ENCODE measurements around the gene FHIP1A. TPM values are rescaled to one million over a fixed set of nuclear protein-coding genes. Genes with fewer than 3 reads are reported as not detected.
A peak's percentile ranks its signal among the peaks of the same experiment; 100 is the strongest.

Gene FHIP1A
- total RNA-seq, 1 donor from 2014 or later, result 4.1 TPM

- Mint-ChIP-seq H3K27me3 (ENCODE audit: low read depth, unreplicated experiment) (no peaks in the 10 kb centered on the region), H3K4me3 (ENCODE audit: unreplicated experiment) (no peak overlapping the region), H3K9me3 (ENCODE audit: unreplicated experiment) (no peaks in the 10 kb centered on the region), H3K4me1 (ENCODE audit: low read depth, unreplicated experiment) (peaks cover 35% of the 10 kb centered on the region), H3K27ac (ENCODE audit: unreplicated experiment) (peak overlapping the region; percentile 91), H3K36me3 (ENCODE audit: low read depth, unreplicated experiment) (no peaks in the 10 kb centered on the region)
- Histone ChIP-seq H3K27ac (ENCODE audit: low read depth, low read length) (peak overlapping the region; percentile 69), H3K4me2 (ENCODE audit: low read length) (peak overlapping the region; percentile 51), H3K79me2 (ENCODE audit: insufficient read depth, low read length) (no peaks in the 10 kb centered on the region), H3K36me3 (ENCODE audit: insufficient read depth, low read length) (no peaks in the 10 kb centered on the region), H3K27me3 (ENCODE audit: insufficient read depth, low read length) (no peaks in the 10 kb centered on the region), H4K20me1 (ENCODE audit: insufficient read depth, low read length) (no peaks in the 10 kb centered on the region), H3K9me3 (ENCODE audit: insufficient read depth, low read depth, low read length) (no peaks in the 10 kb centered on the region), H2AFZ (ENCODE audit: low read depth, low read length) (no peak overlapping the region), H3K4me1 (ENCODE audit: insufficient read depth, low read length) (peaks cover 23% of the 10 kb centered on the region), H3K9ac (ENCODE audit: low read length) (peak overlapping the region; percentile 24), H3K4me3 (ENCODE audit: insufficient read depth, low read depth, low read length) (no peak overlapping the region)
- peak; percentile 12 for DNase-seq (ENCODE audit: low read depth)
- TF ChIP-seq EZH2 (IDR thresholded peaks at IDR 0.05; ENCODE audit: insufficient read depth, low read length), result no peak
- FAIRE-seq, result no peak
These were observed 8.9 kb downstream of the FHIP1A start for GRCh38 chr4:151417766-151418376.

GRCh38 chr4:151418385-151418784 is 9.4 kb downstream of the FHIP1A start:
- H3K27ac Mint-ChIP-seq (ENCODE audit: unreplicated experiment), result peak overlapping the region; percentile 91
- Histone ChIP-seq H3K9ac (ENCODE audit: low read length) (peak overlapping the region; percentile 24), H3K36me3 (ENCODE audit: insufficient read depth, low read length) (no peaks in the 10 kb centered on the region), H4K20me1 (ENCODE audit: insufficient read depth, low read length) (no peaks in the 10 kb centered on the region), H2AFZ (ENCODE audit: low read depth, low read length) (no peak overlapping the region), H3K27me3 (ENCODE audit: insufficient read depth, low read length) (no peaks in the 10 kb centered on the region), H3K79me2 (ENCODE audit: insufficient read depth, low read length) (no peaks in the 10 kb centered on the region), H3K4me1 (ENCODE audit: insufficient read depth, low read length) (peaks cover 23% of the 10 kb centered on the region), H3K4me2 (ENCODE audit: low read length) (peak overlapping the region; percentile 51), H3K9me3 (ENCODE audit: insufficient read depth, low read depth, low read length) (no peaks in the 10 kb centered on the region), H3K27ac (ENCODE audit: low read depth, low read length) (peak overlapping the region; percentile 69), H3K4me3 (ENCODE audit: insufficient read depth, low read depth, low read length) (no peak overlapping the region)
- H3K27me3 Mint-ChIP-seq (ENCODE audit: low read depth, unreplicated experiment), result no peaks in the 10 kb centered on the region
- H3K4me3 Mint-ChIP-seq (ENCODE audit: unreplicated experiment), result no peak overlapping the region
- no peaks in the 10 kb centered on the region for H3K36me3 Mint-ChIP-seq (ENCODE audit: low read depth, unreplicated experiment)
- TF ChIP-seq EZH2 (IDR thresholded peaks at IDR 0.05; ENCODE audit: insufficient read depth, low read length), result no peak
- no peak for TF ChIP-seq CTCF (IDR thresholded peaks at IDR 0.05; ENCODE audit: insufficient read depth, low read depth, low read length)
- H3K4me1 Mint-ChIP-seq (ENCODE audit: low read depth, unreplicated experiment), result peaks cover 35% of the 10 kb centered on the region
- no peaks in the 10 kb centered on the region for H3K9me3 Mint-ChIP-seq (ENCODE audit: unreplicated experiment)
- FAIRE-seq (peak; percentile 99), DNase-seq (ENCODE audit: low read depth) (peak; percentile 87)

- no peaks in the 10 kb centered on the region for H3K27me3 Mint-ChIP-seq (ENCODE audit: low read depth, unreplicated experiment)
- Histone ChIP-seq H2AFZ (ENCODE audit: low read depth, low read length) (no peak overlapping the region), H3K27me3 (ENCODE audit: insufficient read depth, low read length) (no peaks in the 10 kb centered on the region), H3K4me1 (ENCODE audit: insufficient read depth, low read length) (peaks cover 23% of the 10 kb centered on the region), H3K79me2 (ENCODE audit: insufficient read depth, low read length) (no peaks in the 10 kb centered on the region), H3K9me3 (ENCODE audit: insufficient read depth, low read depth, low read length) (no peaks in the 10 kb centered on the region), H3K36me3 (ENCODE audit: insufficient read depth, low read length) (no peaks in the 10 kb centered on the region), H3K9ac (ENCODE audit: low read length) (no peak overlapping the region), H3K4me3 (ENCODE audit: insufficient read depth, low read depth, low read length) (no peak overlapping the region), H4K20me1 (ENCODE audit: insufficient read depth, low read length) (no peaks in the 10 kb centered on the region), H3K27ac (ENCODE audit: low read depth, low read length) (peak overlapping the region; percentile 69), H3K4me2 (ENCODE audit: low read length) (peak overlapping the region; percentile 51)
- DNase-seq (ENCODE audit: low read depth) (no peak), FAIRE-seq (peak; percentile 50)
- no peaks in the 10 kb centered on the region for H3K36me3 Mint-ChIP-seq (ENCODE audit: low read depth, unreplicated experiment)
- no peak overlapping the region for H3K27ac Mint-ChIP-seq (ENCODE audit: unreplicated experiment)
- H3K9me3 Mint-ChIP-seq (ENCODE audit: unreplicated experiment), result no peaks in the 10 kb centered on the region
- H3K4me3 Mint-ChIP-seq (ENCODE audit: unreplicated experiment), result no peak overlapping the region
- peaks cover 35% of the 10 kb centered on the region for H3K4me1 Mint-ChIP-seq (ENCODE audit: low read depth, unreplicated experiment)
- TF ChIP-seq CTCF (IDR thresholded peaks at IDR 0.05; ENCODE audit: insufficient read depth, low read depth, low read length) (no peak), EZH2 (IDR thresholded peaks at IDR 0.05; ENCODE audit: insufficient read depth, low read length) (no peak)
These were observed 9.9 kb downstream of the FHIP1A start for GRCh38 chr4:151418856-151419255.

Measured in astrocyte (in vitro differentiated cells and primary cell).